Activated CD8-positive, alpha-beta T cell treated with anti-CD3 and anti-CD28 coated beads for 36 hours (primary cell): ENCODE measurements around the gene UBA6. TPM values are rescaled to one million over a fixed set of nuclear protein-coding genes. Genes with fewer than 3 reads are reported as not detected.

ENCODE experiments used
- ATAC-seq: fragments of 200-7000 bp; cut with Tn5 transposase; one replicate; pipeline ENCODE4 v1.10.0; 2021; ENCODE audit warnings: mild to moderate bottlenecking, moderate library complexity
- CTCF ChIA-PET: fragments of 350-600 bp; sonication (Branson Sonifier 250); formaldehyde crosslinking; loops from one replicate; lab custom pipeline; 2021; ENCODE audit warnings: antibody characterized with exemption; lab: Charles Lee
- POLR2A ChIA-PET: fragments of 350-600 bp; sonication (Branson Sonifier 250); formaldehyde crosslinking; loops from one replicate; lab custom pipeline; 2021; ENCODE audit warnings: antibody characterized with exemption; lab: Charles Lee
- DNase-seq: peaks from one replicate; pipeline ENCODE4 v3.0.0-alpha.2; 2020
- H3K27ac Mint-ChIP-seq: one replicate; pipeline ENCODE4 v1.8.0; 2021; ENCODE audit warnings: mild to moderate bottlenecking, mixed read lengths
- H3K27me3 Mint-ChIP-seq: one replicate; pipeline ENCODE4 v1.8.0; 2021; ENCODE audit warnings: mixed read lengths
- H3K36me3 Mint-ChIP-seq: one replicate; pipeline ENCODE4 v1.8.0; 2021; ENCODE audit warnings: low read depth, mixed read lengths
- H3K4me1 Mint-ChIP-seq: one replicate; pipeline ENCODE4 v1.8.0; 2021; ENCODE audit warnings: low read depth, mixed read lengths
- H3K4me3 Mint-ChIP-seq: one replicate; pipeline ENCODE4 v1.8.0; 2021; ENCODE audit warnings: mild to moderate bottlenecking, moderate library complexity, mixed read lengths
- H3K9me3 Mint-ChIP-seq: one replicate; pipeline ENCODE4 v1.8.0; 2021; ENCODE audit warnings: mixed read lengths
- intact Hi-C: fragments of 100-400 bp; cut with micrococcal nuclease; formaldehyde crosslinking; loops from one replicate; pipeline ENCODE4 v1.10.0; 2022
- total RNA-seq, 2 experiments: library from RNA; stranded (reverse); gene quantifications; one replicate each; pipeline ENCODE4 v1.2.3, GENCODE V29; 2021
- TF ChIP-seq, protein P1 (sequence below): fragments of 200-600 bp; IDR thresholded peaks from one replicate; pipeline ENCODE4 v1.8.0; 2022; ENCODE audit warnings: antibody characterized with exemption, mild to moderate bottlenecking

The UBA6 gene
- total RNA-seq, 2 experiments from 2014 or later: 81.2 to 87.5 TPM

GRCh38 chr4:67727124-67727850 is 26.3 kb upstream of the UBA6 start:
- POLR2A ChIA-PET: no interaction called here
- Mint-ChIP-seq H3K4me3 (no peak overlapping the region), H3K27ac (no peak overlapping the region)

DNA sequence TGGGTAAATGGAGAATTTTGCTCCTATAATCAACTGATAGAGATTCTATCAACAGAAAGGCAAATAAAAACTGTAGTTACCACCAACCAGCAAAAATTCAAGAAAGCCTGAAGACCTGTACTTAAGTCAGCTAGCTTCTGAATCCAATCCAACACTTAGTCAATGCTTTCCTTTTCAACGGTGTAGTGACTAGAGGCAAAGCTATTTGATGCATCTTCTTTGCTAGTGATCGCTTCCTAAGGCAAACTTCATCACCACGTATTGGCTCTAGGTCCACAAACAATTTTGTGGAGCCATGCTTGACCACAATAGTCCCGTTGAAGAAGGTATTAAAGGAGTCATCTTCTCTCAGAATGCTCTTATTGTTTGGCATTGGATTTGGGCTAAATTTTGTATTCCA is 25.0 kb upstream of the UBA6 start:
- Mint-ChIP-seq H3K27me3 (no peaks in the 10 kb centered on the region), H3K36me3 (peaks cover 28% of the 10 kb centered on the region), H3K4me1 (peaks cover 8% of the 10 kb centered on the region), H3K9me3 (peaks cover 7% of the 10 kb centered on the region), H3K4me3 (no peak overlapping the region), H3K27ac (no peak overlapping the region)
- DNase-seq: no peak
- CTCF ChIA-PET: interaction anchor here (1.4 kb wide), 1 partner anchor 20 kb away, joined by 9 read pairs; no protein-coding TSS in a partner anchor
- POLR2A ChIA-PET: no interaction called here
- TF ChIP-seq, protein P1, sequence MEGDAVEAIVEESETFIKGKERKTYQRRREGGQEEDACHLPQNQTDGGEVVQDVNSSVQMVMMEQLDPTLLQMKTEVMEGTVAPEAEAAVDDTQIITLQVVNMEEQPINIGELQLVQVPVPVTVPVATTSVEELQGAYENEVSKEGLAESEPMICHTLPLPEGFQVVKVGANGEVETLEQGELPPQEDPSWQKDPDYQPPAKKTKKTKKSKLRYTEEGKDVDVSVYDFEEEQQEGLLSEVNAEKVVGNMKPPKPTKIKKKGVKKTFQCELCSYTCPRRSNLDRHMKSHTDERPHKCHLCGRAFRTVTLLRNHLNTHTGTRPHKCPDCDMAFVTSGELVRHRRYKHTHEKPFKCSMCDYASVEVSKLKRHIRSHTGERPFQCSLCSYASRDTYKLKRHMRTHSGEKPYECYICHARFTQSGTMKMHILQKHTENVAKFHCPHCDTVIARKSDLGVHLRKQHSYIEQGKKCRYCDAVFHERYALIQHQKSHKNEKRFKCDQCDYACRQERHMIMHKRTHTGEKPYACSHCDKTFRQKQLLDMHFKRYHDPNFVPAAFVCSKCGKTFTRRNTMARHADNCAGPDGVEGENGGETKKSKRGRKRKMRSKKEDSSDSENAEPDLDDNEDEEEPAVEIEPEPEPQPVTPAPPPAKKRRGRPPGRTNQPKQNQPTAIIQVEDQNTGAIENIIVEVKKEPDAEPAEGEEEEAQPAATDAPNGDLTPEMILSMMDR: no peak
- ATAC-seq: no peak
- intact Hi-C loops: no loop called here

More at GRCh38 chr4:67727124-67727850, 26.3 kb upstream of the UBA6 start:
- TF ChIP-seq, protein P1: no peak
- Mint-ChIP-seq H3K36me3 (peaks cover 22% of the 10 kb centered on the region), H3K9me3 (peaks cover 7% of the 10 kb centered on the region), H3K27me3 (no peaks in the 10 kb centered on the region), H3K4me1 (peaks cover 8% of the 10 kb centered on the region)
- no peak for DNase-seq
- ATAC-seq: peak; percentile 58
- CTCF ChIA-PET: interaction anchor here (0.9 to 1.1 kb wide), 4 partner anchors 10 to 106 kb away, joined by 3 to 5 read pairs (median 4); no protein-coding TSS in a partner anchor
- intact Hi-C loops: no loop called here

- DNase-seq (no peak), ATAC-seq (no peak)
- peaks cover 8% of the 10 kb centered on the region for H3K4me1 Mint-ChIP-seq
- peaks cover 7% of the 10 kb centered on the region for H3K9me3 Mint-ChIP-seq
- TF ChIP-seq, protein P1: no peak
- H3K27me3 Mint-ChIP-seq: no peaks in the 10 kb centered on the region
- CTCF ChIA-PET: interaction anchor here (1.4 kb wide), 1 partner anchor 21 kb away, joined by 9 read pairs; no protein-coding TSS in a partner anchor
- POLR2A ChIA-PET: no interaction called here
- no peak overlapping the region for H3K27ac Mint-ChIP-seq
- intact Hi-C loops: no loop called here
- no peak overlapping the region for H3K4me3 Mint-ChIP-seq
- peaks cover 29% of the 10 kb centered on the region for H3K36me3 Mint-ChIP-seq
These were observed 24.2 kb upstream of the UBA6 start for GRCh38 chr4:67725132-67725531.

DNA sequence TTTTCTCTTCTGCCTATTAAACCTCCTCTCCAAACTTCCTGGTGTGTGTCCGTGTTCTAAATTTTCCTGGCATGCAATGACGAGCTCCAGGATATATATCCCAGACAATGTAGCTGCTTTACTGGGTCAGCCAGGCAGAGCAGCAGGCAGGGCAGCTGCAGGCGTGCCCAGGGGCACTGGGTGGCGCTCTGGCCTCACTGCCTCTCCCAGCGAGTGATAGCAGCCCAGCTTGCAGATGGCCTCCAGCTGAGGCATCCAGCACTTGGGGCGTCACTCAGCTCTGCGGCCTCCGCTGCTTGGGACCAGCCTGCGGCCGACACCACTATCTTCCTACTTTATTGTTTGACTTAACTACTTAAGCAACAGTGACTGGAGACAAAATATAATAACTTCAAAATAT is 23.0 kb upstream of the UBA6 start:
- POLR2A ChIA-PET: no interaction called here
- peaks cover 7% of the 10 kb centered on the region for H3K9me3 Mint-ChIP-seq
- DNase-seq (no peak), ATAC-seq (no peak)
- peaks cover 8% of the 10 kb centered on the region for H3K4me1 Mint-ChIP-seq
- TF ChIP-seq, protein P1: no peak
- intact Hi-C loops: no loop called here
- H3K36me3 Mint-ChIP-seq: peaks cover 28% of the 10 kb centered on the region
- CTCF ChIA-PET: interaction anchor here (0.8 to 1.1 kb wide), 2 partner anchors 8 to 21 kb away, joined by 3 read pairs; no protein-coding TSS in a partner anchor
- H3K27me3 Mint-ChIP-seq: no peaks in the 10 kb centered on the region
- H3K27ac Mint-ChIP-seq: no peak overlapping the region
- no peak overlapping the region for H3K4me3 Mint-ChIP-seq

DNA sequence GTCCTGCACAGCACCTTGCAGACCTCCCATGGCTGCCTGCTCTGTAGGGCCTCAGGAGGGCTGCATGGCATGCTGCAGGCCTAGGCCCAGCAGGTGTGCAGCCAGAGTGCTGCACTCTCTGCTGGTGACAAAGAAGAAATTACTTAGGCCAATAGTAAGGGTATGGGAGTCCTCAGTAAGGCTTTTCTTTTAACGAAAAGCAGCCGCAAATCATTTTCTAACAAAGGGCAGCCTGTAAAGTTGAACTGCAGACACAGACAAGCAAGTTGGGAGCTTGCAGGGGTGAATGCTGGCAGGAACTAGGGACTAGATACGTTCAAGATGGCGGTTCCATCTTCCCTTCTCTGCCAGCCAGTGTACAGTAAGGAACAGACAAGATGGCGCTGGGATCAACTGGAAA is 22.4 kb upstream of the UBA6 start:
- H3K4me3 Mint-ChIP-seq: no peak overlapping the region
- H3K36me3 Mint-ChIP-seq: peaks cover 23% of the 10 kb centered on the region
- ATAC-seq (no peak), DNase-seq (no peak)
- H3K9me3 Mint-ChIP-seq: peaks cover 7% of the 10 kb centered on the region
- ChIA-PET CTCF (interaction anchor here (0.8 to 1.2 kb wide), 3 partner anchors 9 to 26 kb away, joined by 3 read pairs; no protein-coding TSS in a partner anchor), POLR2A (no interaction called here)
- no peaks in the 10 kb centered on the region for H3K27me3 Mint-ChIP-seq
- peaks cover 8% of the 10 kb centered on the region for H3K4me1 Mint-ChIP-seq
- TF ChIP-seq, protein P1: no peak
- intact Hi-C loops: no loop called here
- no peak overlapping the region for H3K27ac Mint-ChIP-seq
